ENCODE data around the gene SEMA6A.

SEMA6A gene

DNA sequence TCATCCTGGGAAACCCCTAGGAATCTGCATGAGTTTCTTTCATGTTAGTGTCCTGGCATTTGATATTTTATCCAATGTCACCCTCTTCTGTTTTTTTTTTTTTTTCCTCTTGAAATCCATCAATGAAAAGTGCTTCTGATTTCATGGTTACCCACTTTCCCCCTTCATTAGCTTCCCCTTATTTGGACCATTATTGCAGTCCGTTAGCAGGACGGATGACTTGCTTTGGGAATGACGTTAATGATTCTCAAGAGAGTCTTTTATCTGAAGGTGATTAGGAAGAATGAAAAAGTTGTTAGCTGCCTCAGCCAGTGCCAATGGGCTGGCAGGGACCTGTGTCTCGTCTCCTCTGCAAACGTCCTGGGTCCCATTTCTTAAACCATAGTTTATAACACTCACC, 134.7 kb downstream of the SEMA6A start:
- H2AFZ ChIP-seq (ENCODE audit: low read depth) = peak overlapping the region; percentile 38; the same call in 1 of the 2 replicates
- H3K36me3 ChIP-seq (ENCODE audit: insufficient read depth) = no peaks in the 10 kb centered on the region
- H3K4me3 ChIP-seq (IDR thresholded peaks at IDR 0.05; ENCODE audit: insufficient read depth, low read depth, low read length) = no peak overlapping the region
- H3K9ac ChIP-seq = peak overlapping the region; percentile 30; the same call in 1 of the 2 replicates
- H4K20me1 ChIP-seq (ENCODE audit: insufficient read depth) = no peaks in the 10 kb centered on the region
- H3K27ac ChIP-seq = peak overlapping the region; percentile 76
- peak overlapping the region; percentile 83 for H3K4me2 ChIP-seq
- no peaks in the 10 kb centered on the region for H3K79me2 ChIP-seq (ENCODE audit: insufficient read depth, low read depth)
- peaks cover 57% of the 10 kb centered on the region for H3K4me1 ChIP-seq (ENCODE audit: low read depth, poor library complexity, severe bottlenecking)
- no peaks in the 10 kb centered on the region for H3K27me3 ChIP-seq (ENCODE audit: insufficient read depth, low read depth)
- TF ChIP-seq CTCF (conservative IDR thresholded peaks at IDR 0.05; ENCODE audit: low read depth, low read length) = no peak

DNA sequence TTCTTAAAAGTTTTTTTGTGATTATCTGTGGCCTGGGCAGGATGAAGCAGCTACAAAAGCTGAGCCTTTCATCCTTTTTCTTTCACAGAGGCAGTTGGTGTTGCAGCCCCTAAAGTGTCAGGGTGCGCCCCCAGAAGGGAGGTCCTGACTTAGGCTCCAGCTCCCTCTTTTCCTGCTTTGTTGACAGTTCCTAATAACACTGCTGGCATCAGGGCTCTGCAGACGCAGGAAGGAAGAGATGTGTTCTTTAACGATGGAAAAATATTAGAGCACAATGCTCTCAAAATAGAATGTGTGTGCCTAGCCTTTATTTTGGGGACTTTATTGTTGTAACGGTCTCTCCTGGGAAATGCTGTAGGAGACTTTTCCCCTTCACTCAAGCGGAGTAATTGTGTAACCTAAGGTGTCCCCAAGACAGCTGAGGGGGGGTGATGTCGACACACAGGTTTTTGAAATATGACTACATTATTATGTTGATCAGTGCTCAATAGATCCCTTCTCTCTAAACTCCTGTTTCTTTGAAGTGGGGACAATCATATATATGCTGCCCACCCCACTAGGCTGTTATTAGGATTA, 135.6 kb downstream of the SEMA6A start:
- Histone ChIP-seq H3K27ac (peak overlapping the region; percentile 76; the same call in 1 of the 2 replicates), H2AFZ (ENCODE audit: low read depth) (no peak overlapping the region), H3K27me3 (ENCODE audit: insufficient read depth, low read depth) (no peaks in the 10 kb centered on the region), H3K9ac (no peak overlapping the region), H3K36me3 (ENCODE audit: insufficient read depth) (no peaks in the 10 kb centered on the region), H3K4me3 (IDR thresholded peaks at IDR 0.05; ENCODE audit: insufficient read depth, low read depth, low read length) (no peak overlapping the region), H3K79me2 (ENCODE audit: insufficient read depth, low read depth) (no peaks in the 10 kb centered on the region), H4K20me1 (ENCODE audit: insufficient read depth) (no peaks in the 10 kb centered on the region), H3K4me2 (peak overlapping the region; percentile 83; the same call in 1 of the 2 replicates), H3K4me1 (ENCODE audit: low read depth, poor library complexity, severe bottlenecking) (peaks cover 53% of the 10 kb centered on the region)
- TF ChIP-seq CTCF (conservative IDR thresholded peaks at IDR 0.05; ENCODE audit: low read depth, low read length) = no peak

- Histone ChIP-seq H3K9ac (no peak overlapping the region), H3K79me2 (ENCODE audit: insufficient read depth, low read depth) (no peaks in the 10 kb centered on the region), H2AFZ (ENCODE audit: low read depth) (no peak overlapping the region), H4K20me1 (ENCODE audit: insufficient read depth) (no peaks in the 10 kb centered on the region), H3K4me1 (ENCODE audit: low read depth, poor library complexity, severe bottlenecking) (peaks cover 47% of the 10 kb centered on the region), H3K4me3 (IDR thresholded peaks at IDR 0.05; ENCODE audit: insufficient read depth, low read depth, low read length) (no peak overlapping the region), H3K27me3 (ENCODE audit: insufficient read depth, low read depth) (no peaks in the 10 kb centered on the region), H3K36me3 (ENCODE audit: insufficient read depth) (no peaks in the 10 kb centered on the region), H3K27ac (no peak overlapping the region), H3K4me2 (no peak overlapping the region)
- no peak for TF ChIP-seq CTCF (conservative IDR thresholded peaks at IDR 0.05; ENCODE audit: low read depth, low read length)
These were observed 136.6 kb downstream of the SEMA6A start for GRCh38 chr5:116437922-116438578.

DNA sequence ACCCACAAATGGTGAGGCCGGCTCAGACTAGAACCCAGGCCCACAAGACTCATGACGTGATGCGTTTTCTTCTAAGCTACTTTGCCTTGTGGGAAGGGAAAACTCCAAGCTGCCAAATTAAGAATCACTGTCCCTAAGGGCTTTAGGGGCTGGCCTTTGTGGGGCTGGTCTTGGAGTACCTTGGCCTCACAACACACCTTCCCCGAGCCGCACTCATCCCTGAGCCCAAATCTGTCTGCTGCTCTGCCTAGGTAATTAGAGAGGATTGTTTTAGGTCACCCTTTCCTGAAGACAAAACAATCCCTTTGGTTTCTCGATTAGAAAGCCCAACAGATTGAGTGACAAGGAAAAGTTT, 137.3 kb downstream of the SEMA6A start:
- H3K4me3 ChIP-seq (IDR thresholded peaks at IDR 0.05; ENCODE audit: insufficient read depth, low read depth, low read length) = no peak overlapping the region
- H3K79me2 ChIP-seq (ENCODE audit: insufficient read depth, low read depth) = no peaks in the 10 kb centered on the region
- H3K9ac ChIP-seq = no peak overlapping the region
- no peak overlapping the region for H3K27ac ChIP-seq
- H3K4me2 ChIP-seq = no peak overlapping the region
- H4K20me1 ChIP-seq (ENCODE audit: insufficient read depth) = no peaks in the 10 kb centered on the region
- H2AFZ ChIP-seq (ENCODE audit: low read depth) = no peak overlapping the region
- peaks cover 40% of the 10 kb centered on the region for H3K4me1 ChIP-seq (ENCODE audit: low read depth, poor library complexity, severe bottlenecking)
- no peaks in the 10 kb centered on the region for H3K36me3 ChIP-seq (ENCODE audit: insufficient read depth)
- no peak for TF ChIP-seq CTCF (conservative IDR thresholded peaks at IDR 0.05; ENCODE audit: low read depth, low read length)
- H3K27me3 ChIP-seq (ENCODE audit: insufficient read depth, low read depth) = no peaks in the 10 kb centered on the region

Data from KMS-11 (cell line).